GM12878 (cell line): Measurements from ENCODE around the gene PAEP. TPM values are rescaled to one million over a fixed set of nuclear protein-coding genes. Genes with fewer than 3 reads are reported as not detected.

Source experiments
- ATAC-seq: fragments of 200-7000 bp; cut with Tn5 transposase; 3 replicates; pipeline ENCODE4 v1.9.1; 2020; ENCODE audit warnings: mild to moderate bottlenecking, moderate library complexity
- BruUV-seq: library from RNA; stranded (reverse); fragments of 400-500 nt; replicated peaks from 2 replicates; lab custom pipeline; 2021; lab: Mats Ljungman, UMichigan
- CTCF ChIA-PET: fragments of 300-600 bp; sonication (Branson Sonifier 250); formaldehyde crosslinking; extraction: SDS; loops from one replicate; lab custom pipeline; 2021; ENCODE audit warnings: inconsistent platforms; lab: Yijun Ruan, JAX
- POLR2A ChIA-PET: fragments of 350-600 bp; formaldehyde crosslinking; extraction: SDS; loops from one replicate; lab custom pipeline; 2021; ENCODE audit warnings: inconsistent platforms; lab: Charles Lee
- RAD21 ChIA-PET: fragments of 300-600 bp; sonication (Branson Sonifier 250); formaldehyde crosslinking; loops from one replicate; lab custom pipeline; 2023; ENCODE audit warnings: antibody characterized with exemption; ENCODE audit not compliant: unreplicated experiment; lab: Charles Lee
- SMC1A ChIA-PET: fragments of 300-600 bp; sonication (Branson Sonifier 250); formaldehyde crosslinking; loops from one replicate; lab custom pipeline; 2023; ENCODE audit not compliant: unreplicated experiment, uncharacterized antibody; lab: Charles Lee
- DNase-seq: peaks from one replicate; pipeline ENCODE4 v3.0.0-alpha.2; 2011; ENCODE audit warnings: low read depth, low spot score
- FAIRE-seq: peaks from 3 replicates; lab custom pipeline; 2011; peaks lifted over from hg19 to GRCh38; lab: Jason Lieb, UNC
- H2AFZ ChIP-seq: 2 replicates; pipeline ENCODE4 v1.6.0; 2011; ENCODE audit warnings: low read depth, low read length, control low read depth; ENCODE audit not compliant: control insufficient read depth
- H3K27ac ChIP-seq: 2 replicates; pipeline ENCODE4 v1.5.1; 2011; ENCODE audit warnings: control low read depth; ENCODE audit not compliant: control insufficient read depth, insufficient read depth
- H3K27me3 ChIP-seq, 2 experiments: replicated peaks in 1 of 2; 2 replicates each; pipeline versions ENCODE4 v1.6.0 to v1.6.1; 2011; ENCODE audit warnings: low read length in 1 of 2; ENCODE audit not compliant: control insufficient read depth in 2 of 2, insufficient read depth in 2 of 2
- H3K36me3 ChIP-seq, 2 experiments: 2 replicates each; pipeline ENCODE4 v1.5.1; 2011; ENCODE audit warnings: low read length in 1 of 2; ENCODE audit not compliant: control insufficient read depth in 2 of 2, insufficient read depth in 2 of 2
- H3K4me1 ChIP-seq: 2 replicates; pipeline ENCODE4 v1.6.1; 2011; ENCODE audit warnings: mild to moderate bottlenecking, low read length, moderate library complexity, mixed read lengths; ENCODE audit not compliant: control insufficient read depth, insufficient read depth
- H3K4me2 ChIP-seq: 2 replicates; pipeline ENCODE4 v1.6.0; 2011; ENCODE audit warnings: control low read depth; ENCODE audit not compliant: control insufficient read depth, insufficient read depth
- H3K4me3 ChIP-seq: fragments of 200-600 bp; sonication (generic); 2 replicates; pipeline ENCODE4 v1.5.1; 2016
- H3K79me2 ChIP-seq: 2 replicates; pipeline ENCODE4 v1.6.0; 2011; ENCODE audit warnings: low read length; ENCODE audit not compliant: control insufficient read depth, insufficient read depth
- H3K9ac ChIP-seq: 2 replicates; pipeline ENCODE4 v1.8.0; 2011; ENCODE audit warnings: low read length, control low read depth, mixed read lengths; ENCODE audit not compliant: control insufficient read depth, insufficient read depth
- H3K9me3 ChIP-seq: replicated peaks from 3 replicates; pipeline ENCODE4 v1.5.1; 2011; ENCODE audit warnings: mild to moderate bottlenecking, low read length; ENCODE audit not compliant: control insufficient read depth, insufficient read depth
- H4K20me1 ChIP-seq: 2 replicates; pipeline ENCODE4 v1.6.0; 2011; ENCODE audit not compliant: control insufficient read depth, insufficient read depth
- ETV6 ChIP-seq, 2 experiments: fragments of 450-650 bp in 1 of 2; IDR thresholded peaks in 1 of 2; conservative IDR thresholded peaks in 1 of 2; 2 replicates each; pipeline ENCODE4 v1.6.1; 2014; ENCODE audit warnings: antibody characterized with exemption in 1 of 2, borderline replicate concordance in 1 of 2, low read depth in 1 of 2, mild to moderate bottlenecking in 1 of 2, moderate library complexity in 1 of 2
- HSF1 ChIP-seq: fragments of 150-350 bp; IDR thresholded peaks from 2 replicates; pipeline ENCODE4 v1.6.1; 2014; ENCODE audit warnings: mild to moderate bottlenecking, low read depth, low read length
- RELB ChIP-seq: fragments of 450-650 bp; IDR thresholded peaks from 2 replicates; pipeline ENCODE4 v1.6.1; 2017; ENCODE audit warnings: low read depth, mild to moderate bottlenecking, moderate library complexity
- SMAD1 ChIP-seq: fragments of 450-650 bp; IDR thresholded peaks from 2 replicates; pipeline ENCODE4 v1.6.1; 2018; ENCODE audit warnings: mild to moderate bottlenecking, low read depth; ENCODE audit not compliant: partially characterized antibody
- SUPT20H ChIP-seq: IDR thresholded peaks from 2 replicates; pipeline ENCODE4 v1.6.1; 2011; ENCODE audit warnings: low read depth, mild to moderate bottlenecking, low read length, moderate library complexity, borderline replicate concordance; ENCODE audit not compliant: control insufficient read depth
- TARDBP ChIP-seq: IDR thresholded peaks from 2 replicates; pipeline ENCODE4 v1.6.1; 2016; ENCODE audit warnings: borderline replicate concordance
- ZSCAN29 ChIP-seq: fragments of 450-650 bp; IDR thresholded peaks from 2 replicates; pipeline ENCODE4 v1.6.1; 2017; ENCODE audit warnings: mild to moderate bottlenecking, moderate library complexity
- WGBS: methylation state at CpG from one replicate; pipeline ENCODE4 v1.1.6; 2016; ENCODE audit warnings: low lambda C conversion rate; ENCODE audit not compliant: insufficient replicate concordance, insufficient coverage; ENCODE audit errors: missing lambda C conversion rate; 5-methylcytosine and 5-hydroxymethylcytosine counted together
- in situ Hi-C: fragments of 300-500 bp; cut with MboI; formaldehyde crosslinking; loops from 9 replicates; pipeline ENCODE4 v1.14.3; 2018; ENCODE audit warnings: mixed read lengths
- intact Hi-C: fragments of 100-400 bp; cut with micrococcal nuclease; formaldehyde crosslinking; loops from one replicate; pipeline ENCODE4 v1.14.2; 2022; ENCODE audit not compliant: unreplicated experiment
- polyA plus RNA-seq, 11 experiments: library from polyadenylated mRNA; depleted of rRNA in 4 of 11; unstranded in 6 of 11; stranded (reverse) in 5 of 11; fragments of >200 nt; fragmentation: Nextera tagmentation in 4 of 11; fragmentation: Illumina TruSeq in 1 of 11; extraction: Ambion mirVana in 4 of 11; extraction: Trizol in 1 of 11; gene quantifications; 1 replicate in 1 of 11; 2 replicates in 10 of 11; pipeline versions ENCODE4 v1.2.1 to v1.2.3, GENCODE V29; 2011 to 2016; ENCODE audit warnings: inconsistent platforms in 2 of 11, missing spikeins in 2 of 11, low read depth in 1 of 11
- total RNA-seq, 4 experiments: library from RNA; depleted of rRNA in 3 of 4; stranded (reverse); fragments of >200 nt in 3 of 4; fragmentation: Illumina TruSeq in 1 of 4; extraction: Trizol in 1 of 4; gene quantifications; 2 replicates each; pipeline versions ENCODE4 v1.2.1 to v1.2.3, GENCODE V29; 2013 to 2021

The PAEP gene
- total and polyA plus RNA-seq, 10 of the 15 experiments (the other 5 are each of a cell fraction or from before 2014, with no cell fraction given), result not detected

GRCh38 chr9:135563858-135564257, 2.3 kb downstream of the PAEP start (continued):
- TF ChIP-seq RELB (no peak), TARDBP (no peak), SUPT20H (no peak), ETV6 (conservative IDR thresholded peaks at IDR 0.05 in 1 of 2, IDR thresholded peaks at IDR 0.05 in 1 of 2; ENCODE audit: borderline replicate concordance in 1 of 2, low read depth in 1 of 2) (no peak)
- TF ChIP-seq, all 136 proteins: peak for 0

- no TSS peak for BruUV-seq
Observed at GRCh38 chr9:135565141-135565628, 3.6 kb downstream of the PAEP start.

More at GRCh38 chr9:135565141-135565628, 3.6 kb downstream of the PAEP start:
- Histone ChIP-seq H3K4me3 (no peak overlapping the region), H3K9ac (no peak overlapping the region), H2AFZ (no peak overlapping the region), H4K20me1 (no peaks in the 10 kb centered on the region), H3K27me3 (no peaks in the 10 kb centered on the region; a peak in 1 of 4 replicates), H3K4me1 (no peaks in the 10 kb centered on the region), H3K27ac (no peak overlapping the region), H3K36me3 (no peaks in the 10 kb centered on the region), H3K9me3 (no peaks in the 10 kb centered on the region), H3K4me2 (no peak overlapping the region), H3K79me2 (no peaks in the 10 kb centered on the region)
- ChIA-PET SMC1A (no interaction called here), POLR2A (no interaction called here), CTCF (no interaction called here), RAD21 (no interaction called here)
- no peak for FAIRE-seq
- intact Hi-C loops, result no loop called here
- no peak for TF ChIP-seq SMAD1
- TF ChIP-seq ZSCAN29, result no peak
- TF ChIP-seq HSF1, result no peak
- WGBS, result 25% methylated on average over 7 of the region's 9 CpGs
- in situ Hi-C loops, result no loop called here
- no peak for ATAC-seq
- DNase-seq, result no peak
